ENCODE results near the gene KIF20B. TPM values are rescaled to one million over a fixed set of nuclear protein-coding genes. Genes with fewer than 3 reads are reported as not detected.

Gene KIF20B
- polyA plus RNA-seq, 1 experiment = 4.5 TPM

DNA sequence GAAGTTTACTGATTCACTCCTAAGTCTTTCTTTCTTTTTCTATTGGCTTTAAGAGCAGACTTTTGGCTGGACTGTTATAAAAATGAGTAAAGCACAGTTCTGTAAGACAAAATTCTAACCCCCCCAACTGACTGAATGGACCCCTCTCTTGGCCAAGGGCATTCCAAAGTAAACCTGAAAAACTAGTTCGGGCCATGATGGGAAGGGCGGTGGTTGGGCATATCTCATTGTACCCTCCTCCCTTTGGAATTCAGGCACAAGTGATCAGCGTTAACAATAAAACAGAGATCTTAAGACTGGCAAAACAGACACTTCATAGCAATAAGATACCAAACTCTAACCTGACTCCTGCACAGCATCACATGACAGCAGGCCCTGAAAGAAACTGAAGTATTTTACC is 6.1 kb upstream of the KIF20B start:
- POLR2A ChIA-PET = no interaction called here
- Histone ChIP-seq H3K27ac (ENCODE audit: low read depth, low read length) (no peak overlapping the region), H3K4me3 (ENCODE audit: low read depth, low read length) (no peak overlapping the region), H3K9me3 (ENCODE audit: control insufficient read depth, insufficient read depth, low read length) (no peaks in the 10 kb centered on the region), H3K27me3 (ENCODE audit: control insufficient read depth, insufficient read depth, low read length) (no peaks in the 10 kb centered on the region)
- no peak for DNase-seq (ENCODE audit: low read depth, low spot score)
- CTCF ChIA-PET = no interaction called here
- TF ChIP-seq, protein P1, sequence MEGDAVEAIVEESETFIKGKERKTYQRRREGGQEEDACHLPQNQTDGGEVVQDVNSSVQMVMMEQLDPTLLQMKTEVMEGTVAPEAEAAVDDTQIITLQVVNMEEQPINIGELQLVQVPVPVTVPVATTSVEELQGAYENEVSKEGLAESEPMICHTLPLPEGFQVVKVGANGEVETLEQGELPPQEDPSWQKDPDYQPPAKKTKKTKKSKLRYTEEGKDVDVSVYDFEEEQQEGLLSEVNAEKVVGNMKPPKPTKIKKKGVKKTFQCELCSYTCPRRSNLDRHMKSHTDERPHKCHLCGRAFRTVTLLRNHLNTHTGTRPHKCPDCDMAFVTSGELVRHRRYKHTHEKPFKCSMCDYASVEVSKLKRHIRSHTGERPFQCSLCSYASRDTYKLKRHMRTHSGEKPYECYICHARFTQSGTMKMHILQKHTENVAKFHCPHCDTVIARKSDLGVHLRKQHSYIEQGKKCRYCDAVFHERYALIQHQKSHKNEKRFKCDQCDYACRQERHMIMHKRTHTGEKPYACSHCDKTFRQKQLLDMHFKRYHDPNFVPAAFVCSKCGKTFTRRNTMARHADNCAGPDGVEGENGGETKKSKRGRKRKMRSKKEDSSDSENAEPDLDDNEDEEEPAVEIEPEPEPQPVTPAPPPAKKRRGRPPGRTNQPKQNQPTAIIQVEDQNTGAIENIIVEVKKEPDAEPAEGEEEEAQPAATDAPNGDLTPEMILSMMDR (IDR thresholded peaks at IDR 0.05; ENCODE audit: low read depth, low read length) = no peak

DNA sequence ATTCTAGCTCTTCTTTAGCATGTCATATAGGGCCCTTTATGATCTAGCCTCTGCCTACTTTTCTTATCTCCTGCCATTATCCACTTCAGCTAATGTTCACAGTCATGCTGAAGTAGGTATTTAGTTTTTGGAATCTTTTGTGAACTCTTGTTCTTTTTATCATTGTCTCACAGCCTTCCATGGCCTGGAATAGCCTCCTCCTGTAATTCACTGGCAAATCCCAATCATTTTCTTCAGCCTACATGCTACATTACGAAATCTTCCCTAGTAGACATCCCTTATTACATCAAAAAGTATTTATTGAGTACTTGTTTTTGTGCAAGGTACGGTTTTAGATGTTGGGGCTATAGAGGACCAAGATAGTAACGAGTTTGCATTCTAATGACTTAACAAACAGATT is 3.4 kb upstream of the KIF20B start:
- Histone ChIP-seq H3K27me3 (ENCODE audit: control insufficient read depth, insufficient read depth, low read length) (no peaks in the 10 kb centered on the region), H3K27ac (ENCODE audit: low read depth, low read length) (no peak overlapping the region), H3K4me3 (ENCODE audit: low read depth, low read length) (no peak overlapping the region), H3K9me3 (ENCODE audit: control insufficient read depth, insufficient read depth, low read length) (no peaks in the 10 kb centered on the region)
- CTCF ChIA-PET = no interaction called here
- TF ChIP-seq, protein P1 (IDR thresholded peaks at IDR 0.05; ENCODE audit: low read depth, low read length) = no peak
- POLR2A ChIA-PET = no interaction called here
- no peak for DNase-seq (ENCODE audit: low read depth, low spot score)

DNA sequence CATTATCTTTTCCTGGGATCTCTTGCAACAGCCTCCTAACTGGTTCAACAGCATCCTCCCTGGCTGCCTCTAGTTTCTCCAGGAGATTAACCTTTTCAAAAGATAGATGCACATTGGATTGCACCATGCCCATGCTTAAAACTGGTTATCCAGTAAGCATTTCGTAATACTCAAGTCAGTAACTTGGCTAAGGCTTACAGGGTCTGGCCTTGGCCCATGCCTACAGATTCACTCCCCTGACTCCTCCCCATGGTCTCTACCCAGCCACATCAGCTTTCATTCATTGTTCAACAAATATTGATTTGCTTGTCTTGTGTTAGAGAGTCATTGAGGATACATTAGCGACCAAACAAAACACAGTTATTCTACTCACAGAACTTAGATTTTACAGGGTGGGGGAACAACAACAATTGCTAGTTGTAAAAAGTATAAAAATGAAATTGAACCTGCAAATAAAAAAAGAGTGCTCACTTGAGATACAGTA is 1.8 kb upstream of the KIF20B start:
- POLR2A ChIA-PET = no interaction called here
- no peak for DNase-seq (ENCODE audit: low read depth, low spot score)
- Histone ChIP-seq H3K27me3 (ENCODE audit: control insufficient read depth, insufficient read depth, low read length) (no peaks in the 10 kb centered on the region), H3K4me3 (ENCODE audit: low read depth, low read length) (no peak overlapping the region), H3K9me3 (ENCODE audit: control insufficient read depth, insufficient read depth, low read length) (no peaks in the 10 kb centered on the region), H3K27ac (ENCODE audit: low read depth, low read length) (no peak overlapping the region)
- CTCF ChIA-PET = interaction anchor here (1.0 kb wide), 1 partner anchor 135 kb away, joined by 3 read pairs; no protein-coding TSS in a partner anchor
- TF ChIP-seq, protein P1 (IDR thresholded peaks at IDR 0.05; ENCODE audit: low read depth, low read length) = no peak

DNA sequence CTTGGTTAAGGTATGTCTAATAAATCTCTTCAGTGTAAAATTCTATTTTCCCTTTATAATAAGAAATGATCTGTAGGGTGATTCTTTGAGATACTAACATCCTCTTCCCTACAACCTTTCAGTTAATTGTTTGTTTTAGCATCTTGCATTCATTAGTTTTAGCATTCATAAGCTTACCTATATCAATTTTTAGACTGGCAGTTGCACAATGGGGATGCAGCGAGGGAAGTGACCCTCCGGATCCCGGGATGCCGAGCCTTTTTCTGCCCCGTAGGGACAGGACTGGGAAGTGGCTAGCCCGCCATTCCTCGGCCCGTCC is 508 bp upstream of the KIF20B start:
- H3K4me3 ChIP-seq (ENCODE audit: low read depth, low read length) = peak overlapping the region; percentile 84
- TF ChIP-seq, protein P1 (IDR thresholded peaks at IDR 0.05; ENCODE audit: low read depth, low read length) = no peak
- H3K9me3 ChIP-seq (ENCODE audit: control insufficient read depth, insufficient read depth, low read length) = no peaks in the 10 kb centered on the region
- peak overlapping the region; percentile 75 for H3K27ac ChIP-seq (ENCODE audit: low read depth, low read length)
- POLR2A ChIA-PET = interaction anchor here (1.4 to 1.7 kb wide), 2 partner anchors 42 to 57 kb away, joined by 5 to 34 read pairs; no protein-coding TSS in a partner anchor
- no peaks in the 10 kb centered on the region for H3K27me3 ChIP-seq (ENCODE audit: control insufficient read depth, insufficient read depth, low read length)
- no peak for DNase-seq (ENCODE audit: low read depth, low spot score)
- CTCF ChIA-PET = interaction anchor here (0.8 to 1.0 kb wide), 3 partner anchors 10 to 136 kb away, joined by 3 to 9 read pairs (median 4); no protein-coding TSS in a partner anchor

DNA sequence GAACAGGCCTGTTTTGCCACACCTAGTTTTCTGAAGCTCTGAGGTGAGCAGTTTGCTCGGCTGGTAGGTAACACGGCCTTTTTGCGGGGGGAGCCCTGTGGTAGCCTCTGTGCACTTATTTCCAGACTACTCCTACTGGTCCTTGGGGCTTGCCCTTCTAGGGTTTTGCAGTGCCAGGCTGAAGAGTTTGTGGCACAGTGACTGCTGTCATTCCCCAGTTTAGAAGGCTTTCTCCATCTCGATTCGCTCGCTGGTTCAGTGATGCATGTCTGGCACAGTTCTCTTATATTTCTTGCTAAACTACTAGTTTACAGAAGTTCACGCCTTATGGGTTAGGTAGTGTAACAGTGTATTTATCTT is 711 bp downstream of the KIF20B start:
- ChIA-PET CTCF (interaction anchor here (1.1 kb wide), 1 partner anchor 86 kb away, joined by 3 read pairs; no protein-coding TSS in a partner anchor), POLR2A (interaction anchor here (1.7 kb wide), 1 partner anchor 58 kb away, joined by 34 read pairs; no protein-coding TSS in a partner anchor)
- no peak for DNase-seq (ENCODE audit: low read depth, low spot score)

More for the DNA sequence above, 711 bp downstream of the KIF20B start:
- TF ChIP-seq, protein P1 (IDR thresholded peaks at IDR 0.05; ENCODE audit: low read depth, low read length) = no peak
- H3K9me3 ChIP-seq (ENCODE audit: control insufficient read depth, insufficient read depth, low read length) = no peaks in the 10 kb centered on the region
- peak overlapping the region; percentile 98 for H3K4me3 ChIP-seq (ENCODE audit: low read depth, low read length)
- no peak overlapping the region for H3K27ac ChIP-seq (ENCODE audit: low read depth, low read length)
- H3K27me3 ChIP-seq (ENCODE audit: control insufficient read depth, insufficient read depth, low read length) = no peaks in the 10 kb centered on the region
